Right cardiac atrium (tissue), 5 donors: Measurements from ENCODE around the gene BIRC5. TPM values are rescaled to one million over a fixed set of nuclear protein-coding genes. Genes with fewer than 3 reads are reported as not detected.

Experiments
- ATAC-seq, 2 donors: fragments of 200-7000 bp; cut with Tn5 transposase; one replicate each; pipeline versions ENCODE4 v1.8.0 to v1.9.1; 2020; ENCODE audit warnings: moderate library complexity in 2 of 2, mild to moderate bottlenecking in 1 of 2
- DNase-seq, 3 donors: peaks; one replicate each; pipeline ENCODE4 v3.0.0-alpha.2; 2020
- H3K27ac ChIP-seq: one replicate; pipeline ENCODE4 v1.5.1; 2013; ENCODE audit warnings: mild to moderate bottlenecking, low read length, control low read depth, moderate library complexity
- H3K27me3 ChIP-seq: one replicate; pipeline ENCODE4 v1.6.1; 2013; ENCODE audit not compliant: control insufficient read depth, insufficient read depth
- H3K4me1 ChIP-seq: one replicate; pipeline ENCODE4 v1.6.1; 2013; ENCODE audit warnings: low read length; ENCODE audit not compliant: control insufficient read depth, insufficient read depth
- H3K4me3 ChIP-seq: one replicate; pipeline ENCODE4 v1.5.1; 2013; ENCODE audit warnings: low read length, control low read depth
- H3K9me3 ChIP-seq: one replicate; pipeline ENCODE4 v1.6.1; 2013; ENCODE audit warnings: low read length; ENCODE audit not compliant: control insufficient read depth
- WGBS: extraction: QIAGEN DNeasy Blood & Tissue Kit; methylation state at CpG from one replicate; pipeline ENCODE4 v1.1.7; 2013; 5-methylcytosine and 5-hydroxymethylcytosine counted together
- intact Hi-C, 4 donors: fragments of 100-400 bp; cut with DNase I; formaldehyde crosslinking; loops; one replicate each; pipeline versions ENCODE4 v1.11.0 to v1.14.0; 2022 to 2023
- polyA plus RNA-seq: library from polyadenylated mRNA; stranded (reverse); fragments of 200-250 nt; gene quantifications from one replicate; pipeline ENCODE4 v1.2.3, GENCODE V29; 2013
- total RNA-seq, 4 donors: library from RNA; stranded (reverse); fragmentation: NEBNext Ultra II Directional; extraction: Animal tissue kit (Norgen Biotek cat#: 25700); gene quantifications; one replicate each; pipeline ENCODE4 v1.2.1, GENCODE V29; 2021
- donor health status: healthy with polysubstance abuse.
- donor health status: DM: no; HTN: yes; CAD: no.
- donor health status: DM: no; HTN: no; CAD: no.
- donor health status: DM: no; HTN: yes; CAD: no; lungs with severe emphysema.
- donor health status: DM: yes; HTN: yes; CAD: no.

BIRC5 gene
- total and polyA plus RNA-seq, 5 donors, result 0.17 to 1.3 (median 0.70) TPM; not detected in 1

DNA sequence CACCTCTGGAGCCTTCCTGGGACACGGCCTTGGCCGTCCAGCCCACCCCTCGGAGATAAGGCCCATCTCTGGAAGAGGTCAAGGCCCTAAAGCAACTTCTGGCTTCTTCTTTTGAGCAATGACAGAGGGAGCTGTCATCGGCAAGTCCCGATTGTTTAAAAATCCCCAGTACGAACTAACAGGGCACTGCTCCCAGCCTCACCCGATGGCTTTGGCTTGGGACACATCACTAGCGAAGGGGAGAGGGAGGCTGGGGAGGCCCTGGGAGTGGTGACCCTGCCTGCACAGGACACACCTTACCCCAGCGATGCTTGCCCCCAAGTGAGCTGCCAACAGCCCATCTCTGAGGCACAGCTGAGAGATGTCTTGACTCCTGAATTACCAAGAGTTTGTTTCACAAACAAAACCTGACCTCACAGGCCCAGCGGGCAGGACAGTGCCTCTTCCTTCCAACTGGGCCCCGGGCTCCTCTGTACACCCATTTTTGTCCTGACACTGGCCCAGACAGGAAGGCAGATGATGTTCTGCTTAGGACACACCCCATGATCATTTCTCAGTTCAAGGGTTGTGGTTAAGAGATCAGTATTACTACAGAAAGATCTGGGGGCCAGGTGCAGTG lies 40.8 kb upstream of the BIRC5 start:
- WGBS, result 37% methylated on average over 11 of the region's 11 CpGs
- no peak for ATAC-seq
- Histone ChIP-seq H3K9me3 (no peaks in the 10 kb centered on the region), H3K27me3 (no peaks in the 10 kb centered on the region), H3K27ac (peak overlapping the region; percentile 51), H3K4me1 (peaks cover 3% of the 10 kb centered on the region), H3K4me3 (no peak overlapping the region)
- no peak for DNase-seq
- intact Hi-C loops, result loop anchor here in 2 of 4 donors (5.0 to 10.0 kb wide), 3 partner anchors 41 to 61 kb away; partner anchors contain the start of gene TMC8 (in 1 of the 2)

DNA sequence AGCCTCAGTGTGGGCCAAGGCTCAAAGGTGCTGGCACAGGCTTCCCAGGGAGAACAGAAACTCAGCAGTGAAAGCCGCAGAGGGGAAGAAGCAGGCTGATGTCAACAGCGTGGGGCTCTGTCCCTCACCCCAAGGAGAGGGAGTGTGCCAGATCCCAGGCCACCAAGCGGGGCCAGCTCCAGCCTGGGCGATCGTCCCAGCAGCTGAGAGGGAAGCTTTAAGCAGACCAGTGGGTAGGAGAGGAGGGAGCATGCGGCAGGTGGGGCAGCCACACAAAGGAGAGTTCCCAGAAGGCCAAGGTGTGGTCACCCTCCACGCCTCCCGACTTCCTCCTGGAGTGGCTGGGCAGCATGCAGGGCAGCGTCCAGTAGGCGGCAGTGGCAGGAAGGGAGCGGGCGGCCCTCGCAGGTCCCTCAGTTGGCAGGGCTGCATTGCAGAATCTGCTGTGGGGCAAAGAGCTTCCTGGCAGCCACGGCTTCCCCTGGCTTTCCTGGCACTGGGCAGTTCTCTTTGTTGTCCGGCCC lies 39.6 kb upstream of the BIRC5 start:
- WGBS, result 30% methylated on average over 15 of the region's 15 CpGs
- ATAC-seq, result peak; percentile 68 to 77
- Histone ChIP-seq H3K27me3 (no peaks in the 10 kb centered on the region), H3K27ac (peak overlapping the region; percentile 9), H3K4me3 (no peak overlapping the region), H3K4me1 (peaks cover 3% of the 10 kb centered on the region), H3K9me3 (no peaks in the 10 kb centered on the region)
- intact Hi-C loops, result loop anchor here in 2 of 4 donors (5.0 to 10.0 kb wide), 3 partner anchors 42 to 62 kb away; partner anchors contain the start of gene TMC8 (in 1 of the 2)
- peak; percentile 81 to 93 (median 91) for DNase-seq

DNA sequence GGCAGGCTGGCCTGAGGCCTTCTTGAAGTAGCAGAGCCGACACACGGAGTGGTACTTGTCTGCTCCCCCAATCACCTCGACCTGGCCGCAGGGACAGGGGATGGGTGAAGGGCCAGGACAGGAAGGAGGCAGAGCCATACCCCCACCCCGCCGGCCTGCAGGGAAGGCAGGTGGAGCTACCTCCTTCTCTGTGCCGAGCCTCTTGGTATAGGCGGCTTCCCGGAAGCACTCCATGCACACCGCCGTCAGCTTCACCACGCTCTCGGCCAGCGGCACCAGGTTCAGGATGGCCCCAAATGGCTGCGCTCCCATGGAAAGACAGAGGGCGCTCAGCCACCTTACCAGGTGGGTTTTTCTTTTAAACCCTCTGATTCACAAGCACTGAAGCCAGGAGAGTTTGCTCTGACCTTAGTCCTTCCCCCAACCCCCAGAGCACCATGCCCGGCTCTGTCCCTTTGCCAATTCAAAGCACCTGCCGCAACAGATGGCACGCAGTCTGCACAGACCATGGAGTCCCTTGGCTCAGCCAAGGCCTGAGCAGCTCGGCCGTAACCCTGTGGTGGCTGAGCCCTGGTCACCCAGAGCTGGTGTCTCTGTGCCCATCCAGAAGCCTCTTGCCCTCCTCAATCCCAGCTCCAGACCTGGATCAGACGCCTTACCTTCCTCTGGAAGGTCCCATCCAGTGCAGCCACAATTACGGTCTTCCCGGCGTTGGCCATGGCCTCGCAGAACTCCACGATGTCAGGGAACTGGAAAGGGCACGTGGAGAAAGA lies 39.0 kb upstream of the BIRC5 start:
- 72% methylated on average over 28 of the region's 28 CpGs for WGBS
- no peak overlapping the region for H3K4me3 ChIP-seq
- no peaks in the 10 kb centered on the region for H3K27me3 ChIP-seq
- ATAC-seq (no peak), DNase-seq (no peak)
- H3K9me3 ChIP-seq, result no peaks in the 10 kb centered on the region
- peaks cover 3% of the 10 kb centered on the region for H3K4me1 ChIP-seq
- H3K27ac ChIP-seq, result peak overlapping the region; percentile 9
- intact Hi-C loops, result loop anchor here in 3 of 4 donors (5.0 to 10.0 kb wide), 3 partner anchors 43 to 63 kb away; partner anchors contain the start of gene TMC8 (in 1 of the 3)

DNA sequence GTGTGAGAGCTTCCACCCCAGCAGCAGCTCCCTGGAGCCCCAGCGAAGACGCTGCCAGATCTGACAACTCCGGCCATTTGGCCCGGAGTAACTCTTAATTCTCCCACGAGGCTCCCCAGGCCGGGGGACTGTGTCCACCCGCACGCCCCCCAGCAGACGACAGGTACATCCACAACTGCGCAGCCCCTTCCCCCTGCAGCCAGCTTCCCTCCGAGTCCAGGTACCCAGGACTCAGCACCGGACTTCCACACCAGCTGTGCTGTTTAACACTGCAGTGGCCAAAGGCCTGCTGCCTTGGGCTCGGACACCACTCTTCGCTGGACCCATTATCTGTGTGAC lies 38.4 kb upstream of the BIRC5 start:
- ATAC-seq, result no peak
- Histone ChIP-seq H3K9me3 (no peaks in the 10 kb centered on the region), H3K27me3 (no peaks in the 10 kb centered on the region), H3K4me3 (no peak overlapping the region), H3K27ac (no peak overlapping the region), H3K4me1 (peaks cover 3% of the 10 kb centered on the region)
- WGBS, result 59% methylated on average over 14 of the region's 14 CpGs
- intact Hi-C loops, result loop anchor here in 2 of 4 donors (5.0 to 10.0 kb wide), 2 partner anchors 61 to 63 kb away; no protein-coding TSS in a partner anchor
- DNase-seq, result no peak

DNA sequence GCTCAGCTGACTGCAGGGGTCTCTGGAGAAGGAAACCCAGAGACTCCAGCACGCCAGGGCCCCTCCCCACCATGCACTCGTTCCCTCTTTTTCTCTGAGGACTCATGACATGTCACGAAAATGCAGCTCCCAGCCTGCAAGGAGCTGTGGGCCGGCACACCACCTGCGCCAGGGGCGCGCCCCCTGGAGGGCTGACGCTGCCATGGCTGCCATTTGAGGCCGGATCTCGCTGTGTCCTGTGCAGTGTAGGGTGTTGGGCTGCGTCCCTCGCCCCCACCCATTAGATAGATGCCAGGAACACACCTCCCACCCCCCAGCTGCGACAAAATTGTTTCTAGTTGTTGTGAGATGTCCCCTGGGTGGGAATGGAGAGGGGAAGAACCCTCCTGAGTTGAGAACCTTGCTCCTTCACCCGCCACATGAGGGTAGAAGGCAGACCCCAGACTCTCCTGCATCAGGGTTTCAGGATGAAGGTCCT lies 37.5 kb upstream of the BIRC5 start:
- H3K4me1 ChIP-seq, result peaks cover 3% of the 10 kb centered on the region
- H3K9me3 ChIP-seq, result no peaks in the 10 kb centered on the region
- H3K27me3 ChIP-seq, result no peaks in the 10 kb centered on the region
- intact Hi-C loops, result loop anchor here in 2 of 4 donors (5.0 to 10.0 kb wide), 2 partner anchors 62 to 64 kb away; no protein-coding TSS in a partner anchor
- no peak overlapping the region for H3K4me3 ChIP-seq
- H3K27ac ChIP-seq, result no peak overlapping the region
- peak; percentile 50 to 55 for ATAC-seq
- peak; percentile 70 to 92 (median 90) for DNase-seq
- 15% methylated on average over 14 of the region's 14 CpGs for WGBS

DNA sequence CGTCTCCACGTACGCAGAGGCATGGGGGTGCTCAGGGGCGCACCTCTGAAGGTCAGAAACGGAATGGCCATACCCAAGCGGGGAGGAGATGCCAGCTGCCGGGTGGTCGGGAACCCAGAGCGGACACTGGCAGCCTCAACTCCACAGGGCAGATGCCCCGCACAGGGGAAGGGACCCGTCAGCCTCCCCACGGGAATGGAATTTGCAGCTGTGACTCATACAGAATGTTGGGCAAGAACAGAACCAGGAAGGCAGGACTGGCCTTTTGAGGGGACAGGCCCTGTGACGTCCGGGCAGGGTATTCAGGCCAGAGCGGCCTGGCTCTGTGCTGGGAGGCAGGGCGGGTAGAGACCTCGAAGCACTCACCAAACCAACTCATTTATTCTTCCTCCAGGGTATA lies 34.7 kb upstream of the BIRC5 start:
- no peaks in the 10 kb centered on the region for H3K4me1 ChIP-seq
- H3K4me3 ChIP-seq, result no peak overlapping the region
- no peak overlapping the region for H3K27ac ChIP-seq
- intact Hi-C loops, result loop anchor here in 2 of 4 donors (5.0 to 10.0 kb wide), 2 partner anchors 65 to 67 kb away; no protein-coding TSS in a partner anchor
- no peaks in the 10 kb centered on the region for H3K27me3 ChIP-seq
- 90% methylated on average over 17 of the region's 17 CpGs for WGBS
- ATAC-seq (peak; percentile 7 to 12), DNase-seq (peak in 1 of 3 donors; percentile 34)
- H3K9me3 ChIP-seq, result no peaks in the 10 kb centered on the region

DNA sequence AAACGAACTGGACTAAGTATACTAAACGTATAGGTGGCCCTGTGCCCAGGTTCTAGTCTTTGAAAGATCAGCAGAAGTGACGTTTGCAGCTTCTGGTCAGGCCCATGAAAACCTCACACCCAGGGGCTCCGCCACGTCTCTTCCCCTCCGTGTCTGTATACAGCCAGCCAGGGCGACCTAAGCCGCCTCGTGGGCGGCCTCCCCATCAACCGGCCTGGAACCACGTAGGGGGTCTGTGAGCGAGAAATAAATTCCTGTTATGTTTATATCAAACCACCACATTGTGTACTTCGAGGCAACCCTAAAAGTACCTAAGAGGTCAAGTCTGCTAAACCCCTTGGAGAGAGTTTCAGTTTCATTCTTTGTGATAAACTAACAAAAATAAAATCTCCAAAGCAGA lies 34.0 kb upstream of the BIRC5 start:
- H3K9me3 ChIP-seq, result no peaks in the 10 kb centered on the region
- H3K4me3 ChIP-seq, result no peak overlapping the region
- DNase-seq (no peak), ATAC-seq (no peak)
- H3K27ac ChIP-seq, result no peak overlapping the region
- H3K27me3 ChIP-seq, result no peaks in the 10 kb centered on the region
- intact Hi-C loops, result loop anchor here in 1 of 4 donors (5.0 kb wide), 1 partner anchor 73 kb away; no protein-coding TSS in a partner anchor
- 68% methylated on average over 14 of the region's 14 CpGs for WGBS
- no peaks in the 10 kb centered on the region for H3K4me1 ChIP-seq

DNA sequence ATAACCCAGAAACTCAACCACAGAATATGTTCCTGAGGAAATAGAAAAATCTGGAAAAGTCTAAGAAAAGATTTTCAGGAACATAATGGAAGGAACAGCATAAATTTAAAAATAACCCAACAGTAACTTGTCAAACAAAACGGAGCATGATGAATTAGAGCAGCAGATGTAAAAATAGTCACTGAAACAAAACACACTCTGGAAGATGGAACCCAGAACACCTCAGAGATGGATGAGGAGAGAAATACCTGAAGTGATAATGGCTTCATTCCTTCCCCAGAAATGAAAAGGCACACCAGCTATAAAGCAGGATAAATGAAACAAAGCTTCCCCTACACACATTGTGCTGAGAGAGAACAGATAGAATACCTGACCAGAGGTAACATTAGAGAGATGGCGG lies 33.5 kb upstream of the BIRC5 start:
- Histone ChIP-seq H3K4me3 (no peak overlapping the region), H3K4me1 (no peaks in the 10 kb centered on the region), H3K27me3 (no peaks in the 10 kb centered on the region), H3K9me3 (no peaks in the 10 kb centered on the region), H3K27ac (no peak overlapping the region)
- 64% methylated on average over 2 of the region's 2 CpGs for WGBS
- no peak for DNase-seq
- intact Hi-C loops, result loop anchor here in 1 of 4 donors (5.0 kb wide), 1 partner anchor 73 kb away; no protein-coding TSS in a partner anchor
- no peak for ATAC-seq

DNA sequence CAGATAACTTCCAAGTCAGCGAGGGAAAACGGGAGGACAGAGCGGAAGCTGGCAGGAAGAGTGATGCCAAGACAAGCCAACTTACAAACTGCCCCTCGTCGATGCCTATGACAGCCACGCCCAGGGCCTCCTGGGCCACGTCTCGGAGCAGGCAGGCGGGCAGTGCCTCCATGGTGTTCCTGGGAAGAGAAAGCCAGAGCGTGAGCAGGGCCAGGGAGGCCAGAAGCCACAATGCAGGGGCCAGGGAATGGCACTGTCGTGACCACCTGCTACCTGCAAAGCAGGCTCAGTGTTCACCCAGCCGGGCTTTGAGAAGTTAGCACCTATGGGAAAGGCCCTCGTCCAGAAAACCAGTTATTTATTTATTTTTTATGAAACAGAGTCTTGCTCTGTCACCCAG lies 31.5 kb upstream of the BIRC5 start:
- Histone ChIP-seq H3K27ac (no peak overlapping the region), H3K27me3 (no peaks in the 10 kb centered on the region), H3K4me1 (no peaks in the 10 kb centered on the region), H3K9me3 (no peaks in the 10 kb centered on the region), H3K4me3 (no peak overlapping the region)
- WGBS, result 96% methylated on average over 13 of the region's 13 CpGs
- ATAC-seq (no peak), DNase-seq (no peak)
- intact Hi-C loops, result loop anchor here in 1 of 4 donors (5.0 kb wide), 1 partner anchor 75 kb away; no protein-coding TSS in a partner anchor

DNA sequence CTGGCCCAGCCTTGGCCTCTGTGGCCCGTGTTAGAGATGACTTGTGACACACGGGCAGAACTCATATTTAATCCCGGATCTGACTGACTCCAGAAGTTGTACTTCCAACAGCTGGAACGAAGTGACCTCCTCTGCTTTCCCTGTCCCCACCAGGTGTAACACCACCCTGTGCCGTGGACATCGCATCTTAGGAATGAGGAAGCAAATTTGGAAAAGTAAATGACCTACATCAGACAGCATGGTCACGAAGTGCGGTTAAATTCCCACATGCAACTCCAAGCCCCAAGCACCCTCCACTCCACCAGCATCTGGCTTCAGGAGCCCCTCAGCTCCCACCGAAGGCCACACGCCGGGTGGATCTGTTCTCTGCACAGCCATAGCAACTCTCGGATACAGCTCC lies 30.1 kb upstream of the BIRC5 start:
- no peak for DNase-seq
- H3K4me3 ChIP-seq, result no peak overlapping the region
- intact Hi-C loops, result loop anchor here in 1 of 4 donors (5.0 kb wide), 1 partner anchor 77 kb away; no protein-coding TSS in a partner anchor
- no peak for ATAC-seq
- no peaks in the 10 kb centered on the region for H3K27me3 ChIP-seq
- no peak overlapping the region for H3K27ac ChIP-seq
- no peaks in the 10 kb centered on the region for H3K9me3 ChIP-seq
- WGBS, result 93% methylated on average over 12 of the region's 12 CpGs
- H3K4me1 ChIP-seq, result no peaks in the 10 kb centered on the region
